ENCODE results near the gene POU2F3. TPM values are rescaled to one million over a fixed set of nuclear protein-coding genes. Genes with fewer than 3 reads are reported as not detected.

POU2F3 gene
- total and polyA plus RNA-seq, 2 donors (not counting 1 experiment from before 2014, with no cell fraction given), result not detected

GRCh38 chr11:120219232-120219937 is 20.6 kb upstream of the POU2F3 start:
- Histone ChIP-seq H3K27me3 (ENCODE audit: control insufficient read depth, insufficient read depth, low read length) (no peaks in the 10 kb centered on the region), H3K4me3 (replicated peaks in 1 of 4; ENCODE audit: control extremely low read depth in 1 of 4, insufficient read depth in 1 of 4, low read depth in 3 of 4, low read length in 4 of 4) (no peak overlapping the region), H3K36me3 (ENCODE audit: control insufficient read depth, insufficient read depth, low read length) (peaks cover 3% of the 10 kb centered on the region), H2AFZ (ENCODE audit: low read length) (no peak overlapping the region), H3K4me1 (ENCODE audit: control insufficient read depth, extremely low read depth, insufficient read depth, low read length) (peaks cover 22% of the 10 kb centered on the region), H3K79me2 (ENCODE audit: control insufficient read depth, insufficient read depth, low read length) (peaks cover 4% of the 10 kb centered on the region), H3K9ac (ENCODE audit: insufficient read depth, low read length) (no peak overlapping the region), H3K27ac (ENCODE audit: insufficient read depth, low read length) (no peak overlapping the region), H3K4me2 (ENCODE audit: extremely low read depth, insufficient read depth, low read length) (no peak overlapping the region), H4K20me1 (ENCODE audit: control insufficient read depth, extremely low read depth, insufficient read depth, low read length) (no peaks in the 10 kb centered on the region), H3K9me3 (ENCODE audit: control insufficient read depth, insufficient read depth, low read depth, low read length) (no peaks in the 10 kb centered on the region)
- no peak for DNase-seq (ENCODE audit: low read depth in 2 of 2)
- TF ChIP-seq EZH2 (IDR thresholded peaks at IDR 0.05; ENCODE audit: low read length, missing control alignments) (no peak), CTCF (conservative IDR thresholded peaks at IDR 0.05 in 1 of 2, IDR thresholded peaks at IDR 0.05 in 1 of 2; ENCODE audit: low read depth in 1 of 2, low read length in 2 of 2) (no peak)

- H3K4me3 ChIP-seq (replicated peaks in 1 of 4; ENCODE audit: control extremely low read depth in 1 of 4, insufficient read depth in 1 of 4, low read depth in 3 of 4, low read length in 4 of 4), result no peak overlapping the region
- no peaks in the 10 kb centered on the region for H4K20me1 ChIP-seq (ENCODE audit: control insufficient read depth, extremely low read depth, insufficient read depth, low read length)
- no peaks in the 10 kb centered on the region for H3K27me3 ChIP-seq (ENCODE audit: control insufficient read depth, insufficient read depth, low read length)
- DNase-seq (ENCODE audit: low read depth in 2 of 2), result no peak
- no peak for TF ChIP-seq EZH2 (IDR thresholded peaks at IDR 0.05; ENCODE audit: low read length, missing control alignments)
- no peak for TF ChIP-seq CTCF (conservative IDR thresholded peaks at IDR 0.05 in 1 of 2, IDR thresholded peaks at IDR 0.05 in 1 of 2; ENCODE audit: low read depth in 1 of 2, low read length in 2 of 2)
- no peak overlapping the region for H3K4me2 ChIP-seq (ENCODE audit: extremely low read depth, insufficient read depth, low read length)
- no peaks in the 10 kb centered on the region for H3K9me3 ChIP-seq (ENCODE audit: control insufficient read depth, insufficient read depth, low read depth, low read length)
- H3K36me3 ChIP-seq (ENCODE audit: control insufficient read depth, insufficient read depth, low read length), result no peaks in the 10 kb centered on the region
- H3K27ac ChIP-seq (ENCODE audit: insufficient read depth, low read length), result no peak overlapping the region
- H3K79me2 ChIP-seq (ENCODE audit: control insufficient read depth, insufficient read depth, low read length), result no peaks in the 10 kb centered on the region
- no peak overlapping the region for H3K9ac ChIP-seq (ENCODE audit: insufficient read depth, low read length)
- peaks cover 21% of the 10 kb centered on the region for H3K4me1 ChIP-seq (ENCODE audit: control insufficient read depth, extremely low read depth, insufficient read depth, low read length)
- H2AFZ ChIP-seq (ENCODE audit: low read length), result no peak overlapping the region
These were observed 19.8 kb upstream of the POU2F3 start for GRCh38 chr11:120219938-120220746.

GRCh38 chr11:120220747-120221037 is 19.2 kb upstream of the POU2F3 start:
- H3K9me3 ChIP-seq (ENCODE audit: control insufficient read depth, insufficient read depth, low read depth, low read length), result no peaks in the 10 kb centered on the region
- H3K79me2 ChIP-seq (ENCODE audit: control insufficient read depth, insufficient read depth, low read length), result no peaks in the 10 kb centered on the region
- no peak overlapping the region for H3K9ac ChIP-seq (ENCODE audit: insufficient read depth, low read length)
- no peaks in the 10 kb centered on the region for H3K27me3 ChIP-seq (ENCODE audit: control insufficient read depth, insufficient read depth, low read length)
- no peak overlapping the region for H3K4me2 ChIP-seq (ENCODE audit: extremely low read depth, insufficient read depth, low read length)
- H3K36me3 ChIP-seq (ENCODE audit: control insufficient read depth, insufficient read depth, low read length), result no peaks in the 10 kb centered on the region
- no peak overlapping the region for H2AFZ ChIP-seq (ENCODE audit: low read length)
- peaks cover 17% of the 10 kb centered on the region for H3K4me1 ChIP-seq (ENCODE audit: control insufficient read depth, extremely low read depth, insufficient read depth, low read length)
- TF ChIP-seq EZH2 (IDR thresholded peaks at IDR 0.05; ENCODE audit: low read length, missing control alignments) (no peak), CTCF (conservative IDR thresholded peaks at IDR 0.05 in 1 of 2, IDR thresholded peaks at IDR 0.05 in 1 of 2; ENCODE audit: low read depth in 1 of 2, low read length in 2 of 2) (no peak)
- no peaks in the 10 kb centered on the region for H4K20me1 ChIP-seq (ENCODE audit: control insufficient read depth, extremely low read depth, insufficient read depth, low read length)
- no peak overlapping the region for H3K27ac ChIP-seq (ENCODE audit: insufficient read depth, low read length)
- H3K4me3 ChIP-seq (replicated peaks in 1 of 4; ENCODE audit: control extremely low read depth in 1 of 4, insufficient read depth in 1 of 4, low read depth in 3 of 4, low read length in 4 of 4), result no peak overlapping the region
- no peak for DNase-seq (ENCODE audit: low read depth in 2 of 2)
